Left colon (tissue), 2 donors: ENCODE results near the gene BMPR1B. TPM values are rescaled to one million over a fixed set of nuclear protein-coding genes. Genes with fewer than 3 reads are reported as not detected.
"Not testable (repeated sequence)": the region's sequence is repeated elsewhere in the genome, so short reads cannot be mapped to it uniquely, and the experiment has no call there.

Source experiments
- ATAC-seq: fragments of 200-7000 bp; cut with Tn5 transposase; one replicate; pipeline ENCODE4 v1.9.1; 2020; ENCODE audit warnings: mild to moderate bottlenecking, moderate library complexity
- DNase-seq, 2 donors: peaks; one replicate each; pipeline ENCODE4 v3.0.0-alpha.2; 2020
- intact Hi-C, 2 donors: fragments of 100-400 bp; cut with DNase I in 1 of 2; cut with micrococcal nuclease in 1 of 2; formaldehyde crosslinking; loops; one replicate each; pipeline versions ENCODE4 v1.11.2 to v1.14.0; 2022; cut with DNase I, micrococcal nuclease
- total RNA-seq, 2 donors: library from RNA; stranded (reverse); fragmentation: NEBNext Ultra II Directional; extraction: Animal tissue kit (Norgen Biotek cat#: 25700); gene quantifications; one replicate each; pipeline ENCODE4 v1.2.1, GENCODE V29; 2021
- donor health status: DM: no; HTN: no; CAD: no.
- donor health status: DM: yes; HTN: yes; CAD: no.

The BMPR1B gene
- total RNA-seq, 2 donors from 2014 or later = 0.21 to 0.47 TPM

GRCh38 chr4:94819371-94820168 is 61.8 kb downstream of the BMPR1B start:
- ATAC-seq (no peak), DNase-seq (no peak)
- intact Hi-C loops = no loop called here

GRCh38 chr4:94826206-94826605 is 68.5 kb downstream of the BMPR1B start:
- ATAC-seq = no peak
- DNase-seq = no peak
- intact Hi-C loops = no loop called here

GRCh38 chr4:94827481-94828110 is 69.8 kb downstream of the BMPR1B start:
- intact Hi-C loops = no loop called here
- ATAC-seq (no peak), DNase-seq (no peak)

DNA sequence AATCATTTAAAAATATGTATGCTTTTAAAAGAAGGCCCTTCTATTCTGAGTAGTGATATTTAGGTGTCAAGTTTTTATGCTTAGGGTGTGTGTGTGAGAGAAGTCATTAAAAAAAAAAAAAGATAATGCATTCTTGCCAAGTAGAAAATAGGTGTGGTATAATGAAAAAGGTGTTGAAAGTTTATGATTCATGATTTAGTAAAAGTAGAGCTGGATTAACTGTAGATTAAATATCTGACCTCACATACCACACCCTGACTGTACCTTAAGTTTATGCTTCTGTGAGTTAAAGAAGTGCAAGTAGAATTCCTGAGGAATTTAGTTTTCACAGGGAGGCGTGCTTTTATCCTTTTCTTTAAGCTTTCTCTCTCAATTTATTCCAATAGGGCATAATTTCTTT is 71.1 kb downstream of the BMPR1B start:
- peak; percentile 74 for ATAC-seq
- intact Hi-C loops = no loop called here
- no peak for DNase-seq

DNA sequence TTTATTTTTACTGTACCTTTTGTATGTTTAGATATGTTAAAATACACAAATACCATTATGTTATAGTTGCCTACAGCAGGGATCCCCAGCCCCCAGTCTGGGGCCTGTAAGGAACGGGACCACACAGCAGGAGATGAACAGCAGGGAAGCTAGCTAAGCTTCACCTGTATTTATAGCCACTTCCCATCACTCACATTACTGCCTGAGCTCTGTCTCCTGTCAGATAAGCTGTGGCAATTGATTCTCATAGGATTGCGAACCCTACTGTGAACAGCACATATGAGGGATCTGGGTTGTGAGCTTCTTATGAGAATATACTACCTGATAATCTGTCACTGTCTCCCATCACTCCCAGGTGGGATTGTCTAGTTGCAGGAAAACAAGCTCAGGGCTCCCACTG is 73.9 kb downstream of the BMPR1B start:
- ATAC-seq (no peak), DNase-seq (no peak)
- intact Hi-C loops = no loop called here

DNA sequence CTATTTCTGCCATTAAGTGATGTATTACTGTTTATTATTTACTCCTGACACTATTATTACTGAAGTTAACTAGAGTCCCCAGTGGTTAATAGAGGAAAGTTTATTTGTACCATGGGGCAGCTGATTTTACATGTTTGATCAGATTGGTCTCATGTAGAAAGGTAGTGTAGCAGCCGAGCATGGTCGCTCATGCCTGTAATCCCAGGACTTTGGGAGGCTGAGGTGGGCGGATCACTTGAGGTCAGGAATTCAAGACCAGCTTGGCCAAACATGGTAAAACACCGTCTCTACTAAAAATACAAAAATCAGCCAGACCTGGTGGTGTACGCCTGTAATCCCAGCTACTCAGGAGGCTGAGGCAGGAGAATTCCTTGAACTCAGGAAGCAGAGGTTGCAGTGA is 74.6 kb downstream of the BMPR1B start:
- ATAC-seq, intact Hi-C loops, DNase-seq: not testable (repeated sequence)

DNA sequence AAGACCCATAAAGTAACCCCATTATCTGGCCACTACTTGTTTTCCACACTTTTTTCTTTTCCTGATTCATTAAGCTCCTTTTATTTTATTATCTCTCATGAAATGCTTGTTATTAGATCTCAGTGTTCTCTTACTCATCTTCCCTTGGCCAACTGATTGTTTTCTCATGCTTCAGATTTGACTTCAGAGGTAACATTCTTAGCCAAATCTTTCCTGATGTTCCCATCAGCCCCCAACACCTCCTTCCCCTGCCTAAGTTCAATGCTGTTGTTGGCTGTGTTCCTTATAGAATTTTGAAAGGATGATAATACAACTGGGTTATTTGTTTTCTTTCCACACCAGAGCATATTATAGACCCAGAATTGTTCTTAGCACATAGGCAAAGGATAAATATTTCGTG is 75.6 kb downstream of the BMPR1B start:
- intact Hi-C loops = no loop called here
- ATAC-seq (no peak), DNase-seq (no peak)

DNA sequence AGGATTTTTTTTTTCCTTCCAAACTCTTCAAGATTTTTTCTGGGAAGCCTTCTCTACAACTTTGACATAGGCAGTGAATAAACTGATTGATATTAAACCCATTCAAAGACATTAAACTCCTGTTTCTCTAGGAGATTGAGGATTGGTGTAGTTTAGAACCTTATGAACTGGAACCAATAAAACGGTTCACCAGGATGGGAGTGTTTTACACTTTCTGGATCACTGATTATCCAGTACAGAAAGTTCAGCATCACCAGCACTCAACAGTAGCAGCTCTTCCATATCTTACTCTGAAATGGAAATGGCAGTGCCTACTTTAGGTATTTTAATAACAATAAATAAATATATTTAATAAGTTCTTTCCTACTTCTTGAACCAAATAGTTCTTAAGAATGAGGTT is 76.7 kb downstream of the BMPR1B start:
- DNase-seq (no peak), ATAC-seq (no peak)
- intact Hi-C loops = no loop called here

- intact Hi-C loops, ATAC-seq: not testable (repeated sequence)
- DNase-seq = peak; percentile 16 to 41
These were observed 83.6 kb downstream of the BMPR1B start for GRCh38 chr4:94841166-94841863.

GRCh38 chr4:94841864-94842221 is 84.1 kb downstream of the BMPR1B start:
- DNase-seq = no peak

DNA sequence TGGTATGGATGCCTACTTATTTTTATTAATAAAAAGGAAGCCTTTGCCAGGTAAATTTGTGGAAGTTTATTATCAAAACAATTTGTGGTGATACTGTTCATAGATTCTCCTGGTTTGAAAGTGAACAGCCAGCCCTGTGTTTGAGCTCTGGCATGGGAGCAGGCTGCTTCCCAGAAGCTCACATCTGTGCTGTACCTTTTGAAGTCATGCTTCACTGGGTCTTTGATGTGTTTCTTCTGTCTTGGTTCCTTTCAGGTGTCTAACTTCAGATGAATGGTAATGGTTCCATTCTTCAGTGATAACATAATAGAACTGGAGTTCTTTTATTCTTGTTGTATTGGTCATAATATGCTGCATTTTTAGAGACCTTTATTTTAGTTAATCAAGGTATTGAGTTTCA is 85.5 kb downstream of the BMPR1B start:
- ATAC-seq (no peak), DNase-seq (no peak)
- intact Hi-C loops = no loop called here

More at GRCh38 chr4:94841864-94842221, 84.1 kb downstream of the BMPR1B start:
- intact Hi-C loops = no loop called here
- ATAC-seq = no peak

DNA sequence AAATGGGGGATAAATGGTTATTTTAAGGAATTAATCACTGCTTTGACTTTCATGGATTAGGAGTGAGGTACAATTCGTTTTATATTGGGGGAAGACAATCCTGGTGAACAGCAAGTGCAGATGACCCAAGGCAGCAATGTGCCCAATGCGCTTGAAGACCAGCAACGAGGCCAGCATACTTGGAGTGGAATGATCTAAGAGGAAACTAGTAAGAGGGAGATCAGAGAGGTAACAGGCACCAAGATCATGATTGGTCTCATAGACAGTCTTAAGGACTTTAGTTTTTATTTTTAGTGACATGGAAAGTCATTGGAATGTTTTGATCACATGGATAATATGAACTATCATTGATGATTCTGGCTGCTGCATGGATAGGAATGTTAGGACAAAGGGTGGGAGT is 90.6 kb downstream of the BMPR1B start:
- no peak for DNase-seq
- no peak for ATAC-seq
- intact Hi-C loops = no loop called here

DNA sequence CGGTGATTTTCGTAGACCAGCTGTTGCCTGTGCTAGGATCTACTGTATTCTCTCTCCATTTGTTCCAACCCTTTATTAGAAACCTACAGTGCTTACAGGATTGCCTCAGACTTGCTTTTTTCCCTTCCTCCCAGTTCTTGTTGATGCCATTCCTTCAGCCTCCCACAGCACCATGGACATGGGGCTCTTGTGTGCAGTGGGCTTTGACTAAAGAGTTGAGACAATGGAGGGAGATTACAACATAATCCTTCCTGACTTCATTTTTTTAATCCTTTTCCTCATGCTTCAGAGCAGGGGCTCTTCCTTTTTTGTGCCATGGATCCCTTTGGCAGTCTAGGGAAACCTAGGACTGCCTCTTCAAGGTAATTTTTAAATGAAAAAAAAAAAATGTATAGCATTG is 92.1 kb downstream of the BMPR1B start:
- ATAC-seq (no peak), DNase-seq (no peak)
- intact Hi-C loops = no loop called here

DNA sequence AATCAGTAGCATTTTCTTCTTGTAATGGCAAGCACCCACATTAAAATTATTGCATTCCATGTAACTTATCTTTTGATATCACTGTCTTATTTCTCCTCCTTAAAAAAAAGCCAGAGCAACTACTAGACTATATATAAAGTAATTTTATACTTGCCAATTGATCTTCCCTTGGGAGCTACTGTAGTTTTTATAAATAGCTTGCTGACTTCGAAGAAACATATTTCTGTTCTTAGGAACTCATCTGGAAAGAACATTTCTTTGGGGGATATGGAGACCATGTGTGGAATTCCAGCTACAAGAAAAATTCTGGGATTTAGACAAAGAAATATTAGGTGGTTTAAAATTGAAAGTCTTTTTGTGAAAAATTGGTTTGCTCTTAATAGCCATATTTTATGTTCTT is 94.9 kb downstream of the BMPR1B start:
- no peak for DNase-seq
- intact Hi-C loops = no loop called here
- ATAC-seq = no peak

DNA sequence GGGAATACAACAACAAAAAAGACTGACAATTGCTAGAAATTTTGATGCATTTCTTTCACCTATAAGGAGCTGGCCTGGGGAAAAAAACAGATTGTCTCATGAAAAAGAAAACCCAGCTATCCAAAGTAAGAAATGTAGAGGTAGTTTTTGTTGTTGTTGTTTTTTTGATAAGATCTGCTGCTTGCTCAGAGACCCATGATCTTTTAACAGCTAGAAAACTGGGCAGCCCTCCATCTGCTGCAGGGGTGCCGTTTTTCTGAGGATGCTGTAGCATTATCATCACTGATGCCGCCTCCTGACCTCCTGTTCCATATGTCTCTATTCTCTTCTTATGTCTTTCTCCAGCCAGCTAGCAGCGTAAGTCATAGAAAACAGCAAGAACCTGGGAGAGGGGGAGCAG is 98.3 kb downstream of the BMPR1B start:
- ATAC-seq = no peak
- DNase-seq = no peak
- intact Hi-C loops = no loop called here

DNA sequence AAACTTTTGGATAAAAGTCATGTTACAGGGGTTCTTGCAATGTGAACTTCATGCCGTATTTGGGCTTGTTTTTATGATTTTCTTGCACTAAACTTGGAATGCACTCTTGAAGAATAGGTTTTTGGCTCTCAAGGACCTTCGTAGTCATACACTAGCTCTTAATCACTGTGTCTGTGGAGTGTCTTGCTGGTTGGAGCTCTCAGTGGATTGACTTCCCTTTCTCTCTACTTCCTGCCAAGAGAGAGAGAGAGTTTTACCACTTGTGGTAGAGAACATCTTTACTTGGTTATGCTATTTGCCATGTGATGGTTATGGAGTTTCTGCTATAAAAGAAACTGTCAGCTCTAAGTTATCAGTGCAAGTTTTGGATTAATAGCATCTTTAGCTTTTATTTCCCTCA is 112.4 kb downstream of the BMPR1B start:
- ATAC-seq = no peak
- DNase-seq = no peak
- intact Hi-C loops = no loop called here

GRCh38 chr4:94871644-94872305 is 114.0 kb downstream of the BMPR1B start:
- no peak for DNase-seq
- no peak for ATAC-seq
- intact Hi-C loops = no loop called here

DNA sequence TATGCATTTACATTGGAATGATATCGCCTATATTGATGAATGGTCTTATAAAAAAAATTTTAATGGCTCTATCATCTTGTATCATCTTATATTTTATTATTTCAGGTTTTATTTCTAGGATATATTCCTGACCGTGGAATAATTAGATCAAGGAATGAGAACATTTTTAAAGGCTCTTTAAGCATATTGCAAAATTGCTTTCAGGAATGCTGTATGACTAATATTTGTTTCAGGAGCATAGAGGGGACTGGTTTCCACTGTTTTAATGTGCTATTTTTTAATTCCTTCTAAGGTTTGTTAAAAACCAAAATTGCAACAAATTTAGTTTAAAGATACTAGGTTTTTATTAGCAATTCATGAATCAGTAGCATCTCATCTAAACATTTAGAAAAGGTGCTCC is 120.2 kb downstream of the BMPR1B start:
- ATAC-seq (no peak), DNase-seq (no peak)
- intact Hi-C loops = no loop called here

GRCh38 chr4:94880956-94881355 is 123.2 kb downstream of the BMPR1B start:
- ATAC-seq = no peak
- intact Hi-C loops = no loop called here
- DNase-seq = no peak

DNA sequence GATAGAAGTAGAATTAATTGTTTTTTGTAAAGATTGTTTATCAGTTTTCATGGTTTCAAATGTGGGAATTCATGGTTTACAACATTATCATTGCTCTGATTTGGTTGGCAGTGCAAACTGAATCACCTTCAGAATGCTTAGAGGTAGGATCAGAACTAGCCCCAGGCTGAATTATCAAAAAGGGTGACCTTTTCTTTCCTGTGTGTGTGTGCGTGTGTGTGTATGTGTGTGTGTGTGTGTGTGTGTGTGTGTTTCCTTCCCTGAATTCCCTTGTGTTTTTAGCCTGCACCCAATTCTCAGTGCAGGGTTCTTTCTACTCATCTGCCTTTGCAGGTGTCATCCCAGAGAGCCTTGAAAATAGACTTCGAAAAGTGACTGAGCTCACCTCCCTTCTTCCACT is 125.0 kb downstream of the BMPR1B start:
- intact Hi-C loops = no loop called here
- ATAC-seq (no peak), DNase-seq (no peak)
